ENCODE data around the gene RAI2. TPM values are rescaled to one million over a fixed set of nuclear protein-coding genes. Genes with fewer than 3 reads are reported as not detected.

RAI2 gene
- total RNA-seq, 2 donors from 2014 or later: 4.9 to 8.6 TPM

DNA sequence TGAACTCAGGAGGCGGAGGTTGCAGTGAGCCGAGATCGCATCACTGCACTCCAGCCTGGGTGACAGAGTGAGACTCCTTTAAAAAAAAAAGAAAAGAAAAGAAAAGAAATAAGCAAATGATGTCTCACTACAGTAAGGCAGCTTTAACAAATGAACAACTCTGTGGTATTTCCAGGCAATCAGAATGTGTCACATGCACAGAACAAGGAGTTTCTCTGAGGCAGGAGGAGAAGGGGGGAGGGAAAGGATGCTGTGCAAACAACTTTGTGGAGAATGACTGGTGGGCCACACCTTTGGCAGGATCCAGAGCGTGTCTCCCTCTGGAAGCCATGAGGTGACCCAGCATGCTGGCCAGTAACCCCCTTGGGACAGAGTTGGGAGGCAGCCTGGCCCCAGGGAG, 57.6 kb downstream of the RAI2 start:
- 82 to 83% methylated on average over 1 to 4 of the region's 4 CpGs for WGBS, 2 donors
- intact Hi-C loops (cut with DNase I): no loop called here
- Histone ChIP-seq H3K4me3 (no peak overlapping the region), H3K36me3 (replicated peaks in 1 of 2; ENCODE audit: insufficient read depth in 1 of 2, low read depth in 2 of 2) (no peaks in the 10 kb centered on the region), H3K27ac (no peak overlapping the region), H3K27me3 (no peaks in the 10 kb centered on the region), H3K9me3 (no peaks in the 10 kb centered on the region), H3K4me1 (no peaks in the 10 kb centered on the region)
- no peak for ATAC-seq
- no peak for DNase-seq
- TF ChIP-seq, protein P1, sequence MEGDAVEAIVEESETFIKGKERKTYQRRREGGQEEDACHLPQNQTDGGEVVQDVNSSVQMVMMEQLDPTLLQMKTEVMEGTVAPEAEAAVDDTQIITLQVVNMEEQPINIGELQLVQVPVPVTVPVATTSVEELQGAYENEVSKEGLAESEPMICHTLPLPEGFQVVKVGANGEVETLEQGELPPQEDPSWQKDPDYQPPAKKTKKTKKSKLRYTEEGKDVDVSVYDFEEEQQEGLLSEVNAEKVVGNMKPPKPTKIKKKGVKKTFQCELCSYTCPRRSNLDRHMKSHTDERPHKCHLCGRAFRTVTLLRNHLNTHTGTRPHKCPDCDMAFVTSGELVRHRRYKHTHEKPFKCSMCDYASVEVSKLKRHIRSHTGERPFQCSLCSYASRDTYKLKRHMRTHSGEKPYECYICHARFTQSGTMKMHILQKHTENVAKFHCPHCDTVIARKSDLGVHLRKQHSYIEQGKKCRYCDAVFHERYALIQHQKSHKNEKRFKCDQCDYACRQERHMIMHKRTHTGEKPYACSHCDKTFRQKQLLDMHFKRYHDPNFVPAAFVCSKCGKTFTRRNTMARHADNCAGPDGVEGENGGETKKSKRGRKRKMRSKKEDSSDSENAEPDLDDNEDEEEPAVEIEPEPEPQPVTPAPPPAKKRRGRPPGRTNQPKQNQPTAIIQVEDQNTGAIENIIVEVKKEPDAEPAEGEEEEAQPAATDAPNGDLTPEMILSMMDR (IDR thresholded peaks at IDR 0.05): no peak
- TF ChIP-seq POLR2A (IDR thresholded peaks at IDR 0.05): no peak

DNA sequence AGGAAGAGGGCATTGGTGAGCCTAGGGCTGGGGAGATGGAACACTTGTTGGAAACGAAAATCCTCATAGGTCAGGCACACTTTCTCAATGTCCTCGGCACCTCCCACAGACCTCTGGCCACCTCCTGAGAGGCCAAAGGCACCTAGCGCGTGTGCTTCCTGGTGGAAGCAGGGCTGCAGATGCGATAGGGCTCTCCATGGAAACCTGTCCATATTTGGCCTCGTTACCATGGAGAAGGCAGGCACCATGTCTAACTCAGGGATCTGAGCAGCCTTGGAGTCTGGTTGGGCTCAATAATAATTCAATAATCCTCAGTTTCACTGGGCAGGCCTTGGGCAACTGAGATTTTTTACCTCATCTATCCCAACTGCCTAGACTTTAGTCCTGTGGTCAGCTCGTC, 58.3 kb downstream of the RAI2 start:
- ATAC-seq (no peak), DNase-seq (no peak)
- Histone ChIP-seq H3K27me3 (no peaks in the 10 kb centered on the region), H3K27ac (no peak overlapping the region), H3K4me3 (no peak overlapping the region), H3K4me1 (no peaks in the 10 kb centered on the region), H3K36me3 (replicated peaks in 1 of 2; ENCODE audit: insufficient read depth in 1 of 2, low read depth in 2 of 2) (no peaks in the 10 kb centered on the region), H3K9me3 (no peaks in the 10 kb centered on the region)
- no peak for TF ChIP-seq POLR2A (IDR thresholded peaks at IDR 0.05)
- TF ChIP-seq, protein P1 (IDR thresholded peaks at IDR 0.05): no peak
- 90 to 94% methylated on average over 5 to 6 of the region's 7 CpGs for WGBS, 2 donors
- intact Hi-C loops (cut with DNase I): no loop called here

DNA sequence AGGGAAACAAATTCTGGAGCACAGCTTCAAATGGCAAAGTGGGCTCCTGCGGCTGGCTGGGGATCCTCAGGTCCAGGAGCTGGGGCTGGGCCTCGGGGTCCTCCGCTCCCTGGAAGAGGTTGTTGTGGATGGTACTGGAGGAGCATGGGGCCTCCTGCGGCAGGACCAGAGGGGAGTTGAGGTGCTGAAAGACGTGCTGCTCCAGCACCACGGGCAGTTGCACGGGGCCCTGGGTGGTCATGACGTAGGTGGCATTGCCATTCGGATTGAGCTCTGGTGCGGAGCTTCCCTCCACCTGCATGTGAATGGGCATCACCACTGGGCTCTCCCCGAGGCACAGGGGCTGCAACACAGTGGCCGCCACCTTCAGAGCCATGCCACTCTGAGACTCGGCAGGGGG, 59.7 kb downstream of the RAI2 start:
- intact Hi-C loops (cut with DNase I): no loop called here
- Histone ChIP-seq H3K4me3 (no peak overlapping the region), H3K4me1 (no peaks in the 10 kb centered on the region), H3K36me3 (replicated peaks in 1 of 2; ENCODE audit: insufficient read depth in 1 of 2, low read depth in 2 of 2) (no peaks in the 10 kb centered on the region), H3K27me3 (no peaks in the 10 kb centered on the region), H3K27ac (no peak overlapping the region), H3K9me3 (no peaks in the 10 kb centered on the region)
- no peak for DNase-seq
- WGBS, 2 donors: no CpG with 5 or more reads among the region's 13 CpGs
- no peak for ATAC-seq
- TF ChIP-seq, protein P1 (IDR thresholded peaks at IDR 0.05): no peak
- no peak for TF ChIP-seq POLR2A (IDR thresholded peaks at IDR 0.05)

DNA sequence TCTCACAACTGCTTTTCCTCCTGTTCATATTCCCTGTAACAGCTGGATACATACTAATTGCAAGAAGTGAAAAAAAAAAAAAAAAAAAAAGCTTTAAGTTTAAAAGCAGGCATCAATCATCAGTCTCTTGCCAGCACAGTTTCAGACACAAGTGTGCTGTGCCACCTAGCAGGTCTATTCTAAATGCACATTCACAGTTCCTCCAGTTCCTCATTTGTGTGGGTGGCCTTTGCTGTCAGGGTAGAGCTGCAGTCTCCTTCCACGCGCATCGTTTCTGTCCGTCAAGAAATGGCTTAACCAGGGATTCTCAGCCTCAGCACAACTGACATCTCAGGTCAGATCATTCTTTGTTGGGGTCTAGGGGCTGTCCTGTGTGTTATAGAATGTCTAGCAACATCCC, 62.2 kb downstream of the RAI2 start:
- no peak for DNase-seq
- ATAC-seq: no peak
- Histone ChIP-seq H3K36me3 (replicated peaks in 1 of 2; ENCODE audit: insufficient read depth in 1 of 2, low read depth in 2 of 2) (no peaks in the 10 kb centered on the region), H3K9me3 (no peaks in the 10 kb centered on the region), H3K4me3 (no peak overlapping the region), H3K27me3 (no peaks in the 10 kb centered on the region), H3K27ac (no peak overlapping the region), H3K4me1 (no peaks in the 10 kb centered on the region)
- intact Hi-C loops (cut with DNase I): no loop called here
- TF ChIP-seq, protein P1 (IDR thresholded peaks at IDR 0.05): no peak
- no peak for TF ChIP-seq POLR2A (IDR thresholded peaks at IDR 0.05)
- WGBS, 2 donors: 65 to 83% methylated on average over 4 of the region's 4 CpGs

DNA sequence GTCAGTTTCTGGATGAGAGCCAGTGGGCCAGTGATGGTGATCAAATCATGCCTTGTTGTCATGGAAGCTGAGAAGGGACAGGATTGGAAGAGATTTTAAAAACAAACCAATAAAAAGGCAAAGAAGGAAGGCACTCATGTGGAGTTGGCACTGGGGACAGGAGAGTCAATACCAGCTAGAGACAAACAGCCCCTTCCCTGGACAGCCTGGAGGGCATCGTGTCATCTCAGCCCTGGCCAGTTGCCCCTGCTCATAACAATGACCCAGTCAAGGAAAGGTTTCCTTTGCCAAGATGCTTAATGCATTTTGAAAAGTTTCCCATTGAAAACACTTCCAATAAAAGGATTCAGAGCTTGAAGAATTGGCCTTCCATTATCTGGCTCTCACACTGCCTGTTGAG, 68.3 kb downstream of the RAI2 start:
- intact Hi-C loops (cut with DNase I): no loop called here
- no peak for TF ChIP-seq POLR2A (IDR thresholded peaks at IDR 0.05)
- TF ChIP-seq, protein P1 (IDR thresholded peaks at IDR 0.05): no peak
- no peaks in the 10 kb centered on the region for H3K9me3 ChIP-seq
- H3K36me3 ChIP-seq (replicated peaks in 1 of 2; ENCODE audit: insufficient read depth in 1 of 2, low read depth in 2 of 2): no peaks in the 10 kb centered on the region
- no peaks in the 10 kb centered on the region for H3K4me1 ChIP-seq
- DNase-seq (no peak), ATAC-seq (no peak)
- H3K4me3 ChIP-seq: no peak overlapping the region
- no peak overlapping the region for H3K27ac ChIP-seq
- H3K27me3 ChIP-seq: no peaks in the 10 kb centered on the region
- 29 to 64% methylated on average over 1 of the region's 1 CpG for WGBS, 2 donors
